ENCODE measurements around the gene KCNJ9. TPM values are rescaled to one million over a fixed set of nuclear protein-coding genes. Genes with fewer than 3 reads are reported as not detected.
"Not testable (repeated sequence)": the region's sequence is repeated elsewhere in the genome, so short reads cannot be mapped to it uniquely, and the experiment has no call there.

KCNJ9 gene
- total RNA-seq, 2 donors from 2014 or later: 0.95 TPM; not detected in 1

- Histone ChIP-seq H3K9me3 (no peaks in the 10 kb centered on the region), H3K27me3 (replicated peaks; ENCODE audit: insufficient read depth) (no peaks in the 10 kb centered on the region), H3K36me3 (peaks cover 58% of the 10 kb centered on the region), H3K4me3 (no peak overlapping the region), H3K4me1 (ENCODE audit: control insufficient read depth in 1 of 2, low read depth in 2 of 2) (peaks cover 36 to 91% of the 10 kb centered on the region in 2 donors), H3K27ac (no peak overlapping the region)
- DNase-seq (ENCODE audit: low spot score): no peak
- no peak for ATAC-seq (ENCODE audit: insufficient number of reproducible peaks, low FRiP score, low read depth)
- no peak for TF ChIP-seq CTCF (IDR thresholded peaks at IDR 0.05)
Observed at GRCh38 chr1:160122978-160123495, 41.7 kb downstream of the KCNJ9 start.

- H3K36me3 ChIP-seq: peaks cover 60% of the 10 kb centered on the region
Observed at GRCh38 chr1:160123726-160124125, 42.4 kb downstream of the KCNJ9 start.

GRCh38 chr1:160124705-160125478, 43.6 kb downstream of the KCNJ9 start:
- Histone ChIP-seq H3K4me1 (ENCODE audit: control insufficient read depth in 1 of 2, low read depth in 2 of 2) (peaks cover 24 to 89% of the 10 kb centered on the region in 2 donors), H3K4me3 (no peak overlapping the region), H3K27me3 (replicated peaks; ENCODE audit: insufficient read depth) (no peaks in the 10 kb centered on the region), H3K27ac (peak overlapping the region; percentile 61 to 67), H3K9me3 (no peaks in the 10 kb centered on the region), H3K36me3 (peaks cover 70% of the 10 kb centered on the region)
- DNase-seq (ENCODE audit: low spot score) (no peak), ATAC-seq (ENCODE audit: insufficient number of reproducible peaks, low FRiP score, low read depth) (peak; percentile 69)
- TF ChIP-seq CTCF (IDR thresholded peaks at IDR 0.05): no peak

More at GRCh38 chr1:160123726-160124125, 42.4 kb downstream of the KCNJ9 start:
- DNase-seq (ENCODE audit: low spot score) (no peak), ATAC-seq (ENCODE audit: insufficient number of reproducible peaks, low FRiP score, low read depth) (no peak)
- Histone ChIP-seq H3K4me3 (no peak overlapping the region), H3K9me3 (no peaks in the 10 kb centered on the region), H3K27ac (peak overlapping the region; percentile 38 to 67), H3K4me1 (ENCODE audit: control insufficient read depth in 1 of 2, low read depth in 2 of 2) (peaks cover 29 to 91% of the 10 kb centered on the region in 2 donors), H3K27me3 (replicated peaks; ENCODE audit: insufficient read depth) (no peaks in the 10 kb centered on the region)
- no peak for TF ChIP-seq CTCF (IDR thresholded peaks at IDR 0.05)

GRCh38 chr1:160125746-160126145, 44.4 kb downstream of the KCNJ9 start:
- H3K27ac ChIP-seq: peak overlapping the region; percentile 61 to 67
- no peak for DNase-seq (ENCODE audit: low spot score)
- peaks cover 78% of the 10 kb centered on the region for H3K36me3 ChIP-seq
- TF ChIP-seq CTCF (IDR thresholded peaks at IDR 0.05): no peak
- H3K4me1 ChIP-seq (ENCODE audit: control insufficient read depth in 1 of 2, low read depth in 2 of 2): peaks cover 25 to 89% of the 10 kb centered on the region in 2 donors
- no peak for ATAC-seq (ENCODE audit: insufficient number of reproducible peaks, low FRiP score, low read depth)
- H3K4me3 ChIP-seq: no peak overlapping the region
- no peaks in the 10 kb centered on the region for H3K27me3 ChIP-seq (replicated peaks; ENCODE audit: insufficient read depth)
- no peaks in the 10 kb centered on the region for H3K9me3 ChIP-seq

- not testable (repeated sequence) for ATAC-seq (ENCODE audit: insufficient number of reproducible peaks, low FRiP score, low read depth); H3K27me3 ChIP-seq (replicated peaks; ENCODE audit: insufficient read depth); DNase-seq (ENCODE audit: low spot score); H3K4me3 ChIP-seq; H3K9me3 ChIP-seq
- H3K36me3 ChIP-seq: peaks cover 78% of the 10 kb centered on the region
- H3K27ac ChIP-seq: peak overlapping the region in 1 of 2 donors; percentile 5
- peaks cover 31 to 89% of the 10 kb centered on the region in 2 donors for H3K4me1 ChIP-seq (ENCODE audit: control insufficient read depth in 1 of 2, low read depth in 2 of 2)
Observed at GRCh38 chr1:160126342-160126741, 45.0 kb downstream of the KCNJ9 start.

All from thoracic aorta (tissue), 2 donors.